H54 (cell line): Measurements from ENCODE around the gene CELF4.

Experiments
- DNase-seq: peaks from one replicate; pipeline ENCODE4 v3.0.0; 2011; ENCODE audit warnings: low spot score, mixed read lengths; ENCODE audit not compliant: insufficient read length
- FAIRE-seq: peaks from 3 replicates; lab custom pipeline; 2011; peaks lifted over from hg19 to GRCh38; lab: Jason Lieb, UNC
- POLR2A ChIP-seq: IDR thresholded peaks from 2 replicates; pipeline ENCODE4 v1.6.1; 2011; ENCODE audit warnings: low read depth, mild to moderate bottlenecking, low read length

Gene CELF4

GRCh38 chr18:37218022-37218590, 347.5 kb downstream of the CELF4 start:
- no peak for FAIRE-seq
- TF ChIP-seq POLR2A, result no peak
- no peak for DNase-seq

GRCh38 chr18:37210781-37211180, 354.8 kb downstream of the CELF4 start:
- FAIRE-seq (no peak), DNase-seq (no peak)
- TF ChIP-seq POLR2A, result no peak

- DNase-seq, result no peak
- no peak for FAIRE-seq
- TF ChIP-seq POLR2A, result no peak
These were observed 358.3 kb downstream of the CELF4 start for GRCh38 chr18:37207343-37207742.

GRCh38 chr18:37199741-37200140, 365.9 kb downstream of the CELF4 start:
- no peak for TF ChIP-seq POLR2A
- no peak for FAIRE-seq

More at GRCh38 chr18:37199741-37200140, 365.9 kb downstream of the CELF4 start:
- no peak for DNase-seq
